ENCODE measurements around the gene WDFY4.

DNA sequence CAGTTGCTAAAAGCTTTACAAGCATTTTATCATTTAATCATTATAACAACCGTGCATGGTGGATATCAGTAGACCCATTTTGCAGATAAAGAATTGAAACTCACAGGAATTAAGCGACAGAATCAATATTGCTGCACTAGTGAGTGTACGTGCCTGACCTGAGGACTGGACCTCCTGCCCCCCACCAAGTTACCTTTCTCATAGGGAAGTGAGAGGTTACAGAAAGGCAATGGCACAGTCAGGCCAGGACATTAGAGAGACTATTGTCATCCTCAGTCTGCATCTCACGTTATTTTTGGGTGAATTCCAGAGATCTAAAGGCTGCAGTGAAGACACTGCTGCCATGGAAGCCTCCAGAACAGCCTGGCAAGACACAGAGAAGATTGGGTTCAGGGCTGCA lies 80.9 kb downstream of the WDFY4 start:
- TF ChIP-seq RAD21 (IDR thresholded peaks at IDR 0.05; ENCODE audit: low read depth) (no peak), POLR2A (IDR thresholded peaks at IDR 0.05; ENCODE audit: borderline replicate concordance, extremely low read depth, insufficient read depth, insufficient read length) (no peak), EZH2phosphoT487 (IDR thresholded peaks at IDR 0.05; ENCODE audit: borderline replicate concordance) (no peak)
- TF ChIP-seq, protein P1, sequence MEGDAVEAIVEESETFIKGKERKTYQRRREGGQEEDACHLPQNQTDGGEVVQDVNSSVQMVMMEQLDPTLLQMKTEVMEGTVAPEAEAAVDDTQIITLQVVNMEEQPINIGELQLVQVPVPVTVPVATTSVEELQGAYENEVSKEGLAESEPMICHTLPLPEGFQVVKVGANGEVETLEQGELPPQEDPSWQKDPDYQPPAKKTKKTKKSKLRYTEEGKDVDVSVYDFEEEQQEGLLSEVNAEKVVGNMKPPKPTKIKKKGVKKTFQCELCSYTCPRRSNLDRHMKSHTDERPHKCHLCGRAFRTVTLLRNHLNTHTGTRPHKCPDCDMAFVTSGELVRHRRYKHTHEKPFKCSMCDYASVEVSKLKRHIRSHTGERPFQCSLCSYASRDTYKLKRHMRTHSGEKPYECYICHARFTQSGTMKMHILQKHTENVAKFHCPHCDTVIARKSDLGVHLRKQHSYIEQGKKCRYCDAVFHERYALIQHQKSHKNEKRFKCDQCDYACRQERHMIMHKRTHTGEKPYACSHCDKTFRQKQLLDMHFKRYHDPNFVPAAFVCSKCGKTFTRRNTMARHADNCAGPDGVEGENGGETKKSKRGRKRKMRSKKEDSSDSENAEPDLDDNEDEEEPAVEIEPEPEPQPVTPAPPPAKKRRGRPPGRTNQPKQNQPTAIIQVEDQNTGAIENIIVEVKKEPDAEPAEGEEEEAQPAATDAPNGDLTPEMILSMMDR (IDR thresholded peaks at IDR 0.05 in 2 of 3, conservative IDR thresholded peaks at IDR 0.05 in 1 of 3; ENCODE audit: borderline replicate concordance in 1 of 3, insufficient read depth in 1 of 3, low read depth in 2 of 3, low read length in 2 of 3), result no peak
